Neural progenitor cell (in vitro differentiated cells): ENCODE results near the gene METTL1.

Experiments used
- CTCF ChIP-seq: fragments of 200-600 bp; sonication (generic); IDR thresholded peaks from 2 replicates; pipeline ENCODE4 v1.5.1; 2017; ENCODE audit warnings: antibody characterized with exemption, mild to moderate bottlenecking
- EZH2 ChIP-seq: fragments of 200-600 bp; sonication (generic); IDR thresholded peaks from 2 replicates; pipeline ENCODE4 v1.6.1; 2017; ENCODE audit warnings: antibody characterized with exemption, mild to moderate bottlenecking, moderate library complexity
- EZH2phosphoT487 ChIP-seq: fragments of 200-600 bp; sonication (generic); IDR thresholded peaks from 2 replicates; pipeline ENCODE4 v1.6.1; 2017; ENCODE audit warnings: antibody characterized with exemption

DNA sequence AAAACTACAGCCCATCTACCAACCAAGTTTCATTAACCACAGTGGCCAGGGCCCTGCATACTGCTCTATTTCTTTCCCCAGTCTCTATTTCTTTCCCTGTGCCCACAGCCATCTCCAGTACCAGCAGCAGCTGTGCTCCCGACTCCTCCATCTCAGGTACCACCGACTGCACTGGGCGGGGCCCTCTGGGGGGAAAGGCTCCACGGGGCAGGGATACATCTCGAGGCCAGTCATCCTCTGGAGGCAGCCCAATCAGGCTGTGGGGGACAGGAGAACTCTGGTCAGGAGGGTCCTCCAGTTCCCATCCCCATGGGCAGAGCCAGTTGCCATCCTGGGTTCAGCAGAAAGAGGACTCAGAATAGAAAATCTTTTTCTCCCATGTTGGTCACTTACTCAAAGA is 22.8 kb downstream of the METTL1 start:
- no peak for TF ChIP-seq CTCF
- no peak for TF ChIP-seq EZH2phosphoT487
- TF ChIP-seq EZH2: no peak
